ENCODE measurements around the gene TXNIP.
"Not testable (repeated sequence)": the region's sequence is repeated elsewhere in the genome, so short reads cannot be mapped to it uniquely, and the experiment has no call there.

TXNIP gene

GRCh38 chr1:146029117-146029516 is 32.7 kb upstream of the TXNIP start:
- H4K20me1 ChIP-seq (ENCODE audit: insufficient read depth, low read length): no peaks in the 10 kb centered on the region
- no peaks in the 10 kb centered on the region for H3K36me3 ChIP-seq (replicated peaks; ENCODE audit: low read depth, low read length)
- no peak overlapping the region for H3K9ac ChIP-seq (ENCODE audit: low read length)
- H3K79me2 ChIP-seq (ENCODE audit: low read length): no peaks in the 10 kb centered on the region
- no peak overlapping the region for H3K4me3 ChIP-seq (ENCODE audit: low read length)
- H3K27ac ChIP-seq (ENCODE audit: low read length): no peak overlapping the region
- no peak for TF ChIP-seq CTCF (IDR thresholded peaks at IDR 0.05; ENCODE audit: low read depth, low read length)
- no peak for TF ChIP-seq EZH2phosphoT487 (IDR thresholded peaks at IDR 0.05; ENCODE audit: low read depth)
- H3K9me3 ChIP-seq (ENCODE audit: insufficient read depth, low read length): no peaks in the 10 kb centered on the region
- H3K27me3 ChIP-seq (ENCODE audit: low read depth, low read length): peaks cover 9% of the 10 kb centered on the region; the same call in 1 of the 2 replicates
- H3K4me1 ChIP-seq (ENCODE audit: low read length): peaks cover 13% of the 10 kb centered on the region
- H3K4me2 ChIP-seq (ENCODE audit: low read length): no peak overlapping the region
- H2AFZ ChIP-seq (ENCODE audit: low read depth, low read length): no peak overlapping the region

GRCh38 chr1:146026650-146027049 is 30.3 kb upstream of the TXNIP start:
- H4K20me1 ChIP-seq (ENCODE audit: insufficient read depth, low read length); H3K36me3 ChIP-seq (replicated peaks; ENCODE audit: low read depth, low read length); H3K79me2 ChIP-seq (ENCODE audit: low read length); H3K4me3 ChIP-seq (ENCODE audit: low read length); H3K4me2 ChIP-seq (ENCODE audit: low read length); H3K9me3 ChIP-seq (ENCODE audit: insufficient read depth, low read length); H3K4me1 ChIP-seq (ENCODE audit: low read length); H3K9ac ChIP-seq (ENCODE audit: low read length); H3K27ac ChIP-seq (ENCODE audit: low read length); H2AFZ ChIP-seq (ENCODE audit: low read depth, low read length): not testable (repeated sequence)
- peaks cover 18% of the 10 kb centered on the region; the same call in 1 of the 2 replicates for H3K27me3 ChIP-seq (ENCODE audit: low read depth, low read length)

GRCh38 chr1:146025787-146026495 is 29.6 kb upstream of the TXNIP start:
- peaks cover 22% of the 10 kb centered on the region for H3K27me3 ChIP-seq (ENCODE audit: low read depth, low read length)
- H3K27ac ChIP-seq (ENCODE audit: low read length); H3K36me3 ChIP-seq (replicated peaks; ENCODE audit: low read depth, low read length); H2AFZ ChIP-seq (ENCODE audit: low read depth, low read length); H3K79me2 ChIP-seq (ENCODE audit: low read length); H3K4me1 ChIP-seq (ENCODE audit: low read length); H3K9me3 ChIP-seq (ENCODE audit: insufficient read depth, low read length); H4K20me1 ChIP-seq (ENCODE audit: insufficient read depth, low read length); H3K4me3 ChIP-seq (ENCODE audit: low read length); H3K4me2 ChIP-seq (ENCODE audit: low read length); H3K9ac ChIP-seq (ENCODE audit: low read length): not testable (repeated sequence)

GRCh38 chr1:146022403-146023127 is 26.2 kb upstream of the TXNIP start:
- H3K79me2 ChIP-seq (ENCODE audit: low read length): no peaks in the 10 kb centered on the region
- no peaks in the 10 kb centered on the region for H3K9me3 ChIP-seq (ENCODE audit: insufficient read depth, low read length)
- H3K9ac ChIP-seq (ENCODE audit: low read length): no peak overlapping the region
- no peaks in the 10 kb centered on the region for H3K36me3 ChIP-seq (replicated peaks; ENCODE audit: low read depth, low read length)
- H2AFZ ChIP-seq (ENCODE audit: low read depth, low read length): no peak overlapping the region
- H3K27me3 ChIP-seq (ENCODE audit: low read depth, low read length): peaks cover 35% of the 10 kb centered on the region
- no peak overlapping the region for H3K4me2 ChIP-seq (ENCODE audit: low read length)
- no peaks in the 10 kb centered on the region for H4K20me1 ChIP-seq (ENCODE audit: insufficient read depth, low read length)
- H3K27ac ChIP-seq (ENCODE audit: low read length): no peak overlapping the region
- no peaks in the 10 kb centered on the region for H3K4me1 ChIP-seq (ENCODE audit: low read length)
- TF ChIP-seq EZH2phosphoT487 (IDR thresholded peaks at IDR 0.05; ENCODE audit: low read depth): no peak
- H3K4me3 ChIP-seq (ENCODE audit: low read length): no peak overlapping the region

- Histone ChIP-seq H3K4me3 (ENCODE audit: low read length) (no peak within 1 kb of the TSS), H3K27ac (ENCODE audit: low read length) (no peak within 1 kb of the TSS), H4K20me1 (ENCODE audit: insufficient read depth, low read length) (no peaks in the 10 kb centered on the region), H3K79me2 (ENCODE audit: low read length) (no peaks in the 10 kb centered on the region), H3K9me3 (ENCODE audit: insufficient read depth, low read length) (no peaks in the 10 kb centered on the region), H3K4me1 (ENCODE audit: low read length) (no peaks in the 10 kb centered on the region), H2AFZ (ENCODE audit: low read depth, low read length) (no peak within 1 kb of the TSS), H3K36me3 (replicated peaks; ENCODE audit: low read depth, low read length) (no peaks in the 10 kb centered on the region), H3K9ac (ENCODE audit: low read length) (no peak within 1 kb of the TSS), H3K27me3 (ENCODE audit: low read depth, low read length) (peaks cover 36% of the 10 kb centered on the region), H3K4me2 (ENCODE audit: low read length) (no peak within 1 kb of the TSS)
- TF ChIP-seq CTCF (IDR thresholded peaks at IDR 0.05; ENCODE audit: low read depth, low read length) (no peak), EZH2phosphoT487 (IDR thresholded peaks at IDR 0.05; ENCODE audit: low read depth) (no peak)
Observed at GRCh38 chr1:146021622-146022402, 25.4 kb upstream of the TXNIP start, which contains the start of gene HJV. TSS of gene HJV (minus strand) at chr1:146021735. CDS start at chr1:146020231, 1,504 bp downstream.

Data from OCI-LY3 (cell line).